Measurements from ENCODE around the gene MBD3L1. TPM values are rescaled to one million over a fixed set of nuclear protein-coding genes. Genes with fewer than 3 reads are reported as not detected.

MBD3L1 gene
- total RNA-seq (not detected), polyA plus RNA-seq (not detected)

- Mint-ChIP-seq H3K4me1 (peaks cover 21 to 30% (median 25%) of the 10 kb centered on the region in 4 donors), H3K4me3 (peak within 1 kb of the TSS; percentile 83 to 98 (median 92)), H3K36me3 (peaks cover 16 to 18% of the 10 kb centered on the region in 2 donors), H3K27ac (peak within 1 kb of the TSS; percentile 96 to 99 (median 98)), H3K27me3 (no peaks in the 10 kb centered on the region), H3K9me3 (no peaks in the 10 kb centered on the region)
- H3K36me3 ChIP-seq (ENCODE audit: insufficient read depth, low read length), result no peaks in the 10 kb centered on the region
- peaks cover 15% of the 10 kb centered on the region for H3K4me1 ChIP-seq (ENCODE audit: insufficient read depth, low read length)
- DNase-seq, result peak; percentile 100
- ChIA-PET POLR2A (ENCODE audit: partially characterized antibody) (interaction anchor here (1.1 kb wide), 2 partner anchors 22 to 936 kb away, joined by 3 to 4 read pairs; partner anchors contain the start of gene ZNF846), CTCF (ENCODE audit: partially characterized antibody) (no interaction called here)
- intact Hi-C loops (cut with micrococcal nuclease), result loop anchor here (2.0 to 10.0 kb wide), 2 partner anchors 178 to 492 kb away; partner anchors contain the start of gene ZNF559
- H3K27ac ChIP-seq (ENCODE audit: low read depth, low read length), result peak within 1 kb of the TSS; percentile 81
- peak within 1 kb of the TSS; percentile 79 to 84 for H3K4me3 ChIP-seq (ENCODE audit: low read length in 2 of 2)
- no peaks in the 10 kb centered on the region for H3K27me3 ChIP-seq (ENCODE audit: insufficient read depth, low read length)
- no peaks in the 10 kb centered on the region for H3K9me3 ChIP-seq (ENCODE audit: control insufficient read depth in 1 of 2, low read length in 2 of 2)
Measured at GRCh38 chr19:8832132-8833021, at the start of gene MBD3L1, which contains the start of gene ZNF558. TSS of gene MBD3L1 (plus strand) at chr19:8832377. CDS start at chr19:8842679, 10,302 bp downstream. TSS of gene ZNF558 (minus strand) at chr19:8832304. CDS start at chr19:8822659, 9,645 bp downstream.

- Histone ChIP-seq H3K27ac (ENCODE audit: low read depth, low read length) (no peak overlapping the region), H3K36me3 (ENCODE audit: insufficient read depth, low read length) (no peaks in the 10 kb centered on the region), H3K4me1 (ENCODE audit: insufficient read depth, low read length) (no peaks in the 10 kb centered on the region), H3K9me3 (ENCODE audit: control insufficient read depth in 1 of 2, low read length in 2 of 2) (peaks cover 0 to 14% of the 10 kb centered on the region in 2 donors), H3K27me3 (ENCODE audit: insufficient read depth, low read length) (no peaks in the 10 kb centered on the region), H3K4me3 (ENCODE audit: low read length in 2 of 2) (no peak overlapping the region)
- no peaks in the 10 kb centered on the region for H3K27me3 Mint-ChIP-seq
- intact Hi-C loops (cut with micrococcal nuclease), result no loop called here
- POLR2A ChIA-PET (ENCODE audit: partially characterized antibody), result no interaction called here
- H3K9me3 Mint-ChIP-seq, result peaks cover 0 to 34% (median 28%) of the 10 kb centered on the region in 8 donors
- peaks cover 0 to 2% of the 10 kb centered on the region in 2 donors for H3K36me3 Mint-ChIP-seq
- H3K4me3 Mint-ChIP-seq, result no peak overlapping the region
- H3K4me1 Mint-ChIP-seq, result no peaks in the 10 kb centered on the region
- H3K27ac Mint-ChIP-seq, result no peak overlapping the region
- CTCF ChIA-PET (ENCODE audit: partially characterized antibody), result no interaction called here
- DNase-seq, result no peak
Measured at GRCh38 chr19:8794823-8795222, 37.4 kb upstream of the MBD3L1 start.

- H3K27me3 ChIP-seq (ENCODE audit: insufficient read depth, low read length), result no peaks in the 10 kb centered on the region
- DNase-seq, result no peak
- no peak overlapping the region for H3K27ac ChIP-seq (ENCODE audit: low read depth, low read length)
- H3K9me3 Mint-ChIP-seq, result peaks cover 3 to 95% (median 83%) of the 10 kb centered on the region in 8 donors
- no peak overlapping the region for H3K4me3 ChIP-seq (ENCODE audit: low read length in 2 of 2)
- no peaks in the 10 kb centered on the region for H3K27me3 Mint-ChIP-seq
- CTCF ChIA-PET (ENCODE audit: partially characterized antibody), result no interaction called here
- H3K4me1 Mint-ChIP-seq, result no peaks in the 10 kb centered on the region
- no peak overlapping the region for H3K4me3 Mint-ChIP-seq
- intact Hi-C loops (cut with micrococcal nuclease), result no loop called here
- H3K9me3 ChIP-seq (ENCODE audit: control insufficient read depth in 1 of 2, low read length in 2 of 2), result peaks cover 9 to 59% of the 10 kb centered on the region in 2 donors
- peaks cover 55 to 65% of the 10 kb centered on the region in 2 donors for H3K36me3 Mint-ChIP-seq
- H3K36me3 ChIP-seq (ENCODE audit: insufficient read depth, low read length), result peaks cover 18% of the 10 kb centered on the region
- POLR2A ChIA-PET (ENCODE audit: partially characterized antibody), result no interaction called here
- H3K27ac Mint-ChIP-seq, result peak overlapping the region in 1 of 7 donors; percentile 3
- H3K4me1 ChIP-seq (ENCODE audit: insufficient read depth, low read length), result no peaks in the 10 kb centered on the region
Measured at GRCh38 chr19:8806661-8807060, 25.5 kb upstream of the MBD3L1 start.

GRCh38 chr19:8811315-8812172 is 20.6 kb upstream of the MBD3L1 start:
- Mint-ChIP-seq H3K36me3 (peaks cover 78 to 82% of the 10 kb centered on the region in 2 donors), H3K4me3 (no peak overlapping the region), H3K9me3 (peaks cover 2 to 99% (median 91%) of the 10 kb centered on the region in 8 donors), H3K27me3 (no peaks in the 10 kb centered on the region), H3K4me1 (peaks cover 0 to 3% (median 0%) of the 10 kb centered on the region in 4 donors), H3K27ac (no peak overlapping the region)
- peak overlapping the region in 1 of 2 donors; percentile 2 for H3K4me3 ChIP-seq (ENCODE audit: low read length in 2 of 2)
- H3K9me3 ChIP-seq (ENCODE audit: control insufficient read depth in 1 of 2, low read length in 2 of 2), result peaks cover 12 to 72% of the 10 kb centered on the region in 2 donors
- no peaks in the 10 kb centered on the region for H3K27me3 ChIP-seq (ENCODE audit: insufficient read depth, low read length)
- DNase-seq, result no peak
- H3K27ac ChIP-seq (ENCODE audit: low read depth, low read length), result no peak overlapping the region
- CTCF ChIA-PET (ENCODE audit: partially characterized antibody), result no interaction called here
- intact Hi-C loops (cut with micrococcal nuclease), result no loop called here
- peaks cover 55% of the 10 kb centered on the region for H3K36me3 ChIP-seq (ENCODE audit: insufficient read depth, low read length)
- POLR2A ChIA-PET (ENCODE audit: partially characterized antibody), result interaction anchor here (1.5 kb wide), 1 partner anchor 21 kb away, joined by 4 read pairs; the partner anchor contains the start of gene MBD3L1
- H3K4me1 ChIP-seq (ENCODE audit: insufficient read depth, low read length), result no peaks in the 10 kb centered on the region

GRCh38 chr19:8814176-8814575 is 18.0 kb upstream of the MBD3L1 start:
- no peak overlapping the region for H3K27ac Mint-ChIP-seq
- POLR2A ChIA-PET (ENCODE audit: partially characterized antibody), result no interaction called here

GRCh38 chr19:8815780-8816179 is 16.4 kb upstream of the MBD3L1 start:
- H3K4me3 Mint-ChIP-seq, result peak overlapping the region in 1 of 8 donors; percentile 20
- intact Hi-C loops (cut with micrococcal nuclease), result no loop called here
- no peaks in the 10 kb centered on the region for H3K27me3 Mint-ChIP-seq
- H3K4me1 Mint-ChIP-seq, result peaks cover 0 to 5% (median 0%) of the 10 kb centered on the region in 4 donors
- Histone ChIP-seq H3K4me1 (ENCODE audit: insufficient read depth, low read length) (no peaks in the 10 kb centered on the region), H3K36me3 (ENCODE audit: insufficient read depth, low read length) (peaks cover 64% of the 10 kb centered on the region), H3K9me3 (ENCODE audit: control insufficient read depth in 1 of 2, low read length in 2 of 2) (peaks cover 9 to 48% of the 10 kb centered on the region in 2 donors), H3K4me3 (ENCODE audit: low read length in 2 of 2) (no peak overlapping the region), H3K27me3 (ENCODE audit: insufficient read depth, low read length) (no peaks in the 10 kb centered on the region), H3K27ac (ENCODE audit: low read depth, low read length) (no peak overlapping the region)
- H3K36me3 Mint-ChIP-seq, result peaks cover 93 to 100% of the 10 kb centered on the region in 2 donors
- H3K27ac Mint-ChIP-seq, result no peak overlapping the region
- ChIA-PET POLR2A (ENCODE audit: partially characterized antibody) (no interaction called here), CTCF (ENCODE audit: partially characterized antibody) (no interaction called here)
- DNase-seq, result no peak
- H3K9me3 Mint-ChIP-seq, result peaks cover 9 to 97% (median 92%) of the 10 kb centered on the region in 8 donors

More at GRCh38 chr19:8814176-8814575, 18.0 kb upstream of the MBD3L1 start:
- H3K4me1 ChIP-seq (ENCODE audit: insufficient read depth, low read length), result no peaks in the 10 kb centered on the region
- H3K4me3 Mint-ChIP-seq, result no peak overlapping the region
- CTCF ChIA-PET (ENCODE audit: partially characterized antibody), result no interaction called here
- no peak for DNase-seq
- intact Hi-C loops (cut with micrococcal nuclease), result no loop called here
- H3K9me3 ChIP-seq (ENCODE audit: control insufficient read depth in 1 of 2, low read length in 2 of 2), result peaks cover 12 to 62% of the 10 kb centered on the region in 2 donors
- peaks cover 86 to 89% of the 10 kb centered on the region in 2 donors for H3K36me3 Mint-ChIP-seq
- H3K9me3 Mint-ChIP-seq, result peaks cover 4 to 98% (median 93%) of the 10 kb centered on the region in 8 donors
- peaks cover 0 to 5% (median 0%) of the 10 kb centered on the region in 4 donors for H3K4me1 Mint-ChIP-seq
- no peak overlapping the region for H3K27ac ChIP-seq (ENCODE audit: low read depth, low read length)
- no peaks in the 10 kb centered on the region for H3K27me3 ChIP-seq (ENCODE audit: insufficient read depth, low read length)
- H3K4me3 ChIP-seq (ENCODE audit: low read length in 2 of 2), result no peak overlapping the region
- H3K36me3 ChIP-seq (ENCODE audit: insufficient read depth, low read length), result peaks cover 60% of the 10 kb centered on the region
- H3K27me3 Mint-ChIP-seq, result no peaks in the 10 kb centered on the region
